ENCODE measurements around the gene INF2. TPM values are rescaled to one million over a fixed set of nuclear protein-coding genes. Genes with fewer than 3 reads are reported as not detected.
"Not testable (repeated sequence)": the region's sequence is repeated elsewhere in the genome, so short reads cannot be mapped to it uniquely, and the experiment has no call there.

The INF2 gene
- total RNA-seq, 1 experiment from 2014 or later: 113 TPM

GRCh38 chr14:104652386-104652785 lies 37.0 kb upstream of the INF2 start:
- H3K4me2 ChIP-seq: no peak overlapping the region
- no TSS peak for BruUV-seq (replicated peaks)
- no peak overlapping the region for H3K27ac ChIP-seq
- no peaks in the 10 kb centered on the region for H3F3A ChIP-seq (ENCODE audit: insufficient read depth, low read depth)
- CTCF ChIA-PET: no interaction called here
- H3K4me1 ChIP-seq (replicated peaks; ENCODE audit: insufficient read depth): no peaks in the 10 kb centered on the region
- POLR2A ChIA-PET (ENCODE audit: unreplicated experiment): no interaction called here
- no peaks in the 10 kb centered on the region for H3K9me2 ChIP-seq (ENCODE audit: insufficient read depth)
- H3K36me3 ChIP-seq (ENCODE audit: low read depth): no peaks in the 10 kb centered on the region
- H3K27me3 ChIP-seq (ENCODE audit: insufficient read depth, low read depth): peaks cover 16% of the 10 kb centered on the region
- H3K9me3 ChIP-seq (ENCODE audit: insufficient read depth, low read depth): no peaks in the 10 kb centered on the region
- no peak overlapping the region for H2AFZ ChIP-seq
- no peaks in the 10 kb centered on the region for H3K79me2 ChIP-seq (ENCODE audit: low read depth)
- TF ChIP-seq EZH2 (IDR thresholded peaks at IDR 0.05; ENCODE audit: low read depth) (no peak), CTCF (conservative IDR thresholded peaks at IDR 0.05) (no peak)
- no peak for DNase-seq
- no peak overlapping the region for H3K4me3 ChIP-seq
- H4K20me1 ChIP-seq (ENCODE audit: insufficient read depth): no peaks in the 10 kb centered on the region
- intact Hi-C loops (cut with micrococcal nuclease; ENCODE audit: unreplicated experiment): loop anchor here (5.0 kb wide), 1 partner anchor 55 kb away; no protein-coding TSS in a partner anchor

GRCh38 chr14:104653130-104653920 lies 36.1 kb upstream of the INF2 start:
- DNase-seq; BruUV-seq (replicated peaks); H4K20me1 ChIP-seq (ENCODE audit: insufficient read depth); H2AFZ ChIP-seq; H3K79me2 ChIP-seq (ENCODE audit: low read depth); H3K27ac ChIP-seq; POLR2A ChIA-PET (ENCODE audit: unreplicated experiment); H3K4me3 ChIP-seq; H3K4me2 ChIP-seq; H3K4me1 ChIP-seq (replicated peaks; ENCODE audit: insufficient read depth); H3F3A ChIP-seq (ENCODE audit: insufficient read depth, low read depth); CTCF ChIA-PET; H3K9me3 ChIP-seq (ENCODE audit: insufficient read depth, low read depth); H3K36me3 ChIP-seq (ENCODE audit: low read depth); H3K9me2 ChIP-seq (ENCODE audit: insufficient read depth): not testable (repeated sequence)
- peaks cover 20% of the 10 kb centered on the region for H3K27me3 ChIP-seq (ENCODE audit: insufficient read depth, low read depth)
- intact Hi-C loops (cut with micrococcal nuclease; ENCODE audit: unreplicated experiment): loop anchor here (5.0 kb wide), 1 partner anchor 54 kb away; no protein-coding TSS in a partner anchor

GRCh38 chr14:104654119-104654518 lies 35.3 kb upstream of the INF2 start:
- ChIA-PET POLR2A (ENCODE audit: unreplicated experiment) (no interaction called here), CTCF (no interaction called here)
- no peaks in the 10 kb centered on the region for H3K9me2 ChIP-seq (ENCODE audit: insufficient read depth)
- intact Hi-C loops (cut with micrococcal nuclease; ENCODE audit: unreplicated experiment): loop anchor here (5.0 kb wide), 1 partner anchor 53 kb away; no protein-coding TSS in a partner anchor
- H3K27ac ChIP-seq: no peak overlapping the region
- no peaks in the 10 kb centered on the region for H3K9me3 ChIP-seq (ENCODE audit: insufficient read depth, low read depth)
- H3K4me2 ChIP-seq: no peak overlapping the region
- H4K20me1 ChIP-seq (ENCODE audit: insufficient read depth): no peaks in the 10 kb centered on the region
- no peaks in the 10 kb centered on the region for H3K4me1 ChIP-seq (replicated peaks; ENCODE audit: insufficient read depth)
- H3K27me3 ChIP-seq (ENCODE audit: insufficient read depth, low read depth): peaks cover 26% of the 10 kb centered on the region
- H3K4me3 ChIP-seq: no peak overlapping the region
- H3K36me3 ChIP-seq (ENCODE audit: low read depth): no peaks in the 10 kb centered on the region
- BruUV-seq (replicated peaks): no TSS peak
- TF ChIP-seq EZH2 (IDR thresholded peaks at IDR 0.05; ENCODE audit: low read depth) (no peak), CTCF (conservative IDR thresholded peaks at IDR 0.05) (no peak)
- H2AFZ ChIP-seq: no peak overlapping the region
- DNase-seq: no peak
- H3F3A ChIP-seq (ENCODE audit: insufficient read depth, low read depth): no peaks in the 10 kb centered on the region
- no peaks in the 10 kb centered on the region for H3K79me2 ChIP-seq (ENCODE audit: low read depth)

Data from PC-9 (cell line).